ENCODE measurements around the gene C2CD5.

GRCh38 chr12:22414742-22415141, 129.6 kb downstream of the C2CD5 start:
- TF ChIP-seq, protein P1, sequence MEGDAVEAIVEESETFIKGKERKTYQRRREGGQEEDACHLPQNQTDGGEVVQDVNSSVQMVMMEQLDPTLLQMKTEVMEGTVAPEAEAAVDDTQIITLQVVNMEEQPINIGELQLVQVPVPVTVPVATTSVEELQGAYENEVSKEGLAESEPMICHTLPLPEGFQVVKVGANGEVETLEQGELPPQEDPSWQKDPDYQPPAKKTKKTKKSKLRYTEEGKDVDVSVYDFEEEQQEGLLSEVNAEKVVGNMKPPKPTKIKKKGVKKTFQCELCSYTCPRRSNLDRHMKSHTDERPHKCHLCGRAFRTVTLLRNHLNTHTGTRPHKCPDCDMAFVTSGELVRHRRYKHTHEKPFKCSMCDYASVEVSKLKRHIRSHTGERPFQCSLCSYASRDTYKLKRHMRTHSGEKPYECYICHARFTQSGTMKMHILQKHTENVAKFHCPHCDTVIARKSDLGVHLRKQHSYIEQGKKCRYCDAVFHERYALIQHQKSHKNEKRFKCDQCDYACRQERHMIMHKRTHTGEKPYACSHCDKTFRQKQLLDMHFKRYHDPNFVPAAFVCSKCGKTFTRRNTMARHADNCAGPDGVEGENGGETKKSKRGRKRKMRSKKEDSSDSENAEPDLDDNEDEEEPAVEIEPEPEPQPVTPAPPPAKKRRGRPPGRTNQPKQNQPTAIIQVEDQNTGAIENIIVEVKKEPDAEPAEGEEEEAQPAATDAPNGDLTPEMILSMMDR (IDR thresholded peaks at IDR 0.05 in 8 of 11, conservative IDR thresholded peaks at IDR 0.05 in 3 of 11): no peak
- TF ChIP-seq POLR2AphosphoS5 (IDR thresholded peaks at IDR 0.05): no peak

All from spleen (tissue), 7 donors.